Activated CD8-positive, alpha-beta memory T cell treated with anti-CD3 and anti-CD28 coated beads for 48 hours (primary cell): Measurements from ENCODE around the gene CDH4.
"Not testable (repeated sequence)": the region's sequence is repeated elsewhere in the genome, so short reads cannot be mapped to it uniquely, and the experiment has no call there.

Experiments
- DNase-seq, 3 experiments: peaks; one replicate each; pipeline ENCODE4 v3.0.0-alpha.2; 2020; ENCODE audit warnings: low read depth in 2 of 3, low spot score in 2 of 3

The CDH4 gene

DNA sequence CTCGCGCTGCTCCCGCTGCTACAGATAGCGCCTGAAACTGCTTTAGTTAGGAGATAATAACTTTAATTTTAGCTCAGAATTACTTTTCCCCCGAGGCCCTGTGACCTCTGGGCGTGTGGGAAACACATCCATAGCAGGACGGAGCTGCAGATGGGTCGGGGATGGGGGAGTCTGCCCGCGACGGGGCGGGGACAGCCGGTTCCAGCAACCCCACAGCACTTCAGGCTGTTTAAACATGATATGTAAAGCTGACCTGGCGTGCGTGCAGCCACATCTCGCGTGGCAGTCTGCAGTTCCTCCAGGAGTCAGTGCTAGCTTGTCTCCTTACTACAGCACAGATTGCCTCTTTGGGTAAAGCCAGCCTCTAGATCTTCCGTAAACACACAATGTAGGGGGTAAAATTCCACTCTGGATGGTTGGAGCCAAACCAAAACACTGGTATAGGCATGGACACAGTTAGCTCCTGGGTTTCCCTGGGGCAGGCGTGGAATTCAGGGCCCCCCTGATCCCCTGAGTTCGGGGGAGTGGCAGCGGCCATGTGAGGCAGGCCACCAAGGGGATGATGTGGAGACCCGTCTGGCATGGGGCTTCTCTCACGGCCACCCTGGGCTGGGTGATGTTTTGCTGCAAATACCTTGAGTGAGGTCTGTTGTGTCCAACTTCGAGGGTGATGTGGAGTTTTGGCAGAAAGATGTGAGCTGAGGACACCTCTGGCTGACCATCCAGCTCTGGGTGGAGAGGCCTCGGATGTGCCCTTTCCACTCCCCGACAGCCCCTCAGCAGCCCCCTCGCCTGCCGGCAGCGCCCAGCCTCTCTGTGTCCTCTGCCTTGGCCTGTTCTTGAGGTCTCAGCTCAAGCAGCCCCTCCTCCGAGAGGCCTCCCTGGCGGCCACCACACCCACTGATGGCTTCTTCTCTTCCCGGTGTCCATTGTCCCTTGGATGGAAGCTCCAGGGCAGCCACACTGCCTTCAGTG is 599.2 kb downstream of the CDH4 start:
- no peak for DNase-seq

DNA sequence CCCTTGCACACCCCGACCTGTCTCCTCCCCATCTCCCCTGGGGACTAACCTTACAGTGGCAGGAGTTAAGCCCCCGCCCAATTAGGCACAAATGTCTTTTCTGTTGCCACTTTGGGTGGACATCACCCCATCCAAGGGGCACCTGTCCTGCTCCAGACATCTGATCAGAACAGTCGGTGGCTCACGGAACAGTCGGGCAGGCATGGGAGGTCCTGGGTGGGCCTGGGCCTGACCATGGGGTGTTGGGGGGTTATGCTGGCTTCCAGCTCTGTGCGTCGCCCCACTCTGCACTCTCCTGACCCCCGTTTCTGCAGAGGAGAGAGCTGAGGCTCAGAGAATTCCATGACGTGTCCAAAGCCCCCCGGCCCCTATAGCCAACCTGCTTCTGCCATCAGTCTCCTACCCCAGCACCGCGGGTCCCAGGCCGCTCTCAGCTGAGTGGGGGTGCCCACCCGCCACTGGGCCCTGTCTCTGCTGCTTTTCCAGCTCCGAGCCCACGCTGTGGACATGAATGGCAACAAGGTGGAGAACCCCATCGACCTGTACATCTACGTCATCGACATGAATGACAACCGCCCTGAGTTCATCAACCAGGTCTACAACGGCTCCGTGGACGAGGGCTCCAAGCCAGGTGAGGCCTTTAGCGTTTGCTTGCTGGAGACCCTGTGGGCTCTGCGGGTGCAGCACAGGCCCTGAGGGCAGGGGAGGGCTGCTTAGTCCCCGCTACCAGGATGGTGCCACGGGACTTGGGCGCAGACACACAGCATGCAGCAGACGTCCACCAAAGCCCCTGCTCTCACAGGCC is 600.4 kb downstream of the CDH4 start:
- no peak for DNase-seq

DNA sequence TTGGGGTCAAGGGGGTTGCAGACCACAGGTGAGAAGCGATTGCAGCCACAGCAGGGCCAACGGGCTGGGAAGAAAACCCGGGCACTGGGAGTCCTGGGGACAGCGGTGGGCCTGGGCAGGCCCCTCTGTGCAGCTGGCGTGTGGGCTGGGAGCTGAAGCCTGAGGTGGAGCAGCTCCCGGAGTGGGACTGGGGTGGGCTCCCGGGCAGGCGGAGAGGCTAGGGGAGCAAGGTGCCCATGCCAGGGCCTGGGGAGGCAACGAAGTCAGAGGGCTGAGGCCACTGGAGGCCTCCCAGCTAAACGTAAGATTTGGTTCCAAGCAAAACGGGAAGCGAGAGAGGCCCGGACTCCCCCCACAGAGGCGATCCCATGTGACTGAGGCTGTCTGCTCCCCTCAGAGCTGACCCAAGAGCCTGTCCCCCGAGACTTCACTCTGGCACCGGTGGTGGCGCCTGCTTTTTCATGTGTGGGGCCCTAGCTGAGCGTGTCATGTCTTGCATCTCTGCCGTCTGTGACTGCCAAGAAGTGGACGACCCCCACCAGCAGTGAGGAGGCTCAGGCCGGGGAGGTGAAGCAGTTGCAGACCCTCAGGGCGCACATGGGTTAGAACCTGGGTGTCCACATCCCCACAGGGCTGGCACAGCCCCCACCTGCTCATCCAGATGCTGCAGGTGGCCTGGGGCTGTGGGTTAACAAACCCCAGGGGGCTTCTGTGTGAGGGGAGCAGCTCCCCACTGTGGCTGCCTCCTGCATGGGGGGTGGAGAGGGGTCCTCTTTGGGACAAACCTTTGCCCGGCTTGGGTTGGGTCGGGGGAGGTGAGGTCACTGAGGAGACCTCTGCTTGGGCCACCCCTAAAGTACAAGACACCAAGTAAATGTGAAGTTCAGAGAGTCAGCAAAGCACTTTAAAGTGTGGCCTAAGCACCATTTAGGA is 601.3 kb downstream of the CDH4 start:
- DNase-seq, result no peak

- not testable (repeated sequence) for DNase-seq
These were observed 602.5 kb downstream of the CDH4 start for GRCh38 chr20:61854538-61854937.

- no peak for DNase-seq
These were observed 603.2 kb downstream of the CDH4 start for GRCh38 chr20:61855286-61855685.

DNA sequence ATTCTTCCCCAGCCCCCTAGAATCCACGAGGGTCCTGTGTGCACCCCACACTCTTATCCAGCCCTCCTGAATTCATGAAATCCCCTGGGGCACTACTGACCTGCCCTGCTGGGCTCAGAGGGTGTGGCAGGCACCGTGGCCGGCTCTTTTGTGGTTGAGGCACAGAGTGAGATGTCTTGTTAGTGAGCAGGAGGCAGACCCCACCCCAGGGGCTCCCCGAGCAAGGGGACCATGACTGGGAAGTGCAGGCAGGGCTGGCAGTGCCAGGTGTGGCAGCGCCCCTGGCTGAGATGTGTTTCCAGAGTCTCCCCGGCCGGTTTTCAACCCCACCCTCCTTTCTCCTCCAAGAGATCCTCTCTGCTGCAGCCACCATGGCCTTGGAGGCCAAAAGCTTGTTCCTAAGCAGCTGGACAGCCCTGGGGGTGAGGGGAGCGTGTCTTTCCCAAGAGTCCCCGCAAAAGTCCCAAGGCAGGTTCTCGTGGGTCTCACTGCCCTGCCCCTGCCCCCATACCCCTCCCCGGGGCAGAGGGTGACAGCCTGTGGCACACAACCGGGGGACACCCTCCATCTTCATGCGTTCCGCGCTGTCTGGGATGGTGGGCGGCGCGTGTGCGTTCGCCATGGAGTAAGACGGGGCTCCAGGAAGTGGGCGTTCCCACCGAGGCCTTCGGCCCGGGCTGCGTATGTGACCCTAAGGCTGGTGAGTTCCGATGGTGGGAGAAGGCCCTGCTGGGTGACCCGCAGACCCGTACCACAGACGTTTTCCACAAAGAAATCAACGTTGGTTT is 604.8 kb downstream of the CDH4 start:
- no peak for DNase-seq

GRCh38 chr20:61857414-61857775 is 605.3 kb downstream of the CDH4 start:
- DNase-seq, result no peak

DNA sequence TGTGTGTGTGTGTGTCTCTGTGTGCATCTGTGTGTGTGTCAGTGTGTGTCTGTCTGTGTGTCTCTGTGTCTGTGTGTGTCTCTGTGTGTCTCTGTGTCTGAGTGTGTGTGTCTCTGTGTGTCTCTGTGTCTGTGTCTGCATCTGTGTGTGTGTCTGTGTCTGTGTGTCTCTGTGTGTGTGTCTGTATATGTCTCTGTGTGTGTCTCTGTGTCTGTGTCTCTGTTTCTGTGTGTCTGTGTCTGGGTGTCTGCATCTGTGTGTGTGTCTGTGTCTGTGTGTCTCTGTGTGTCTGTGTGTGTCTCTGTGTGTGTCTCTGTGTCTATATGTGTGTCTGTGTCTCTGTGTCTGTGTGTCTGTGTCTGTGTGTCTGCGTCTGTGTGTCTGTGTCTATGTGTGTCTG is 605.8 kb downstream of the CDH4 start:
- DNase-seq, result no peak

DNA sequence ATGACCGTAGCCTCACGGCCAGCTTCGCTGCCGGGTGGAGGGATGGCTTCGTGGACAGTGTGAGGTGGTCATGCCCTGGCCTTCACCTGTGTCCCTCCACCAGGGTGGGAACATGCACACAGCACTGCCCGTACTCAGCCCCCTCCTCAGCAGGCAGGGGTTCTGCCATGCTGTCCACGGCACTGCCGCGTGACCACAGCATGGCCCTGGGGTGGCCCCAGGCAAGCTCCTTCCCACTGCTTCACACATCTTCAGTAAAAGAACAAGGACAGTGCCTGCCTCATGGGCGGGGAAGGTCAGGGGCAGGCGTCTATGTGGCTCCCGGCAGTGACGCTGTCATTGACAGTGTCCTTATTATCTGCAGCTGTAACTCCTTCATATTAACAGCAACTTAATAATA is 607.7 kb downstream of the CDH4 start:
- DNase-seq, result no peak

- no peak for DNase-seq
These were observed 608.4 kb downstream of the CDH4 start for GRCh38 chr20:61860260-61860987.

DNA sequence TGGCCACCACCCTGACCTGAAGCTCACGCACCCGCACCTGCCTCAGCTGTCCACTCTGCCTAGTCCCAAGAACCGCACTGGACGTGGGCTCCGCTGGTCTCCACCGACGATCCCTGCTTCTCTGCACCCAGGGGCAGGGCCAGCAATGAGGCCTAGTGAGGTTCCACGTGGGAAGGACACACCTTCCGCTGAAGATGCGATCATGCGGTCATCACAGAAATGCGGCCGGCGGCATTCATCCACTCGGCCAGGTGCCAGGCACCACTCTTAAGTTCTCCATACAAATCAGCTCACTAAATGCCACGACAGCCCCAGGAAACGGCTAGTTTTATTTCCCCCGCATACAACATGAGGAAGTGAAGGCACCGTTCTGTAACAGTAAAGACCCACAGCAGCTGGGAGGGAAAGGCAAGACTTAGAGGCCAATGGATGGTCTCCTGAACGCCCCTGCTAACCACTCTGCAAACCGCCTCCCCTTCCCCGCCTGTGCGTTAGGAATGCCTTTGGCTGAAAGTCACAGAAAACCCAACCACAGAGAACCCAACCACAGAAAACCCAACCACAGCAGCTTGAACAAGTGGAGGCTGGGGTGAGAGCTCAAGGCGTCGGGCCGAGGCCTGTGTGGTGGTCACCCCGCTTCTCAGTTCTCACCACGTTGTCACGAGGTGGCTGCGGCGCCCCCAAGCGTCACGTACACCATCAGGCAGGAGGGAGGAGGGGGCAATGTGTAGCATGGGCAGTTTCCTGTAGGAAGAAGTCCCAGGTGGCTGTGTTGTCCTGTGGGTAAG is 609.2 kb downstream of the CDH4 start:
- DNase-seq, result no peak

DNA sequence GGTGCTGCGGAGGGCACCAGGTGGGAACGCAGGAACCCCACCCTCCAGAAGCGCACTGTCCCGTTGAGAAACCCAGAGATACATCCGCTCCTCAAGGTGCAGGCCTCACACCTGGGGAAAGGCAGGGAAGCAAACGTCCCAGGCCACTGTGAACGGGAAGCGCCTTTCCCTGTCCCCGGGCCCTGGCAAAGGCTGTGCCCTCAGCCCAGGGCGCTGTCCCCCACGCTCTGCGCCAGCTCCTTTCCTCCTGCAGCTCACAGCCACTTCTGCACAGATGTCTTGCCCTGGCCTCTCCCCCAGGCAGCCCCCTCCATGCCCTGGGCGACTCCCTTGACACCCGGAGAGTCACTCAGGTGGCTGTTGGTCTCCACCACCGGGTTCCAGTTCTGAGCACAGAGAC is 609.8 kb downstream of the CDH4 start:
- no peak for DNase-seq

DNA sequence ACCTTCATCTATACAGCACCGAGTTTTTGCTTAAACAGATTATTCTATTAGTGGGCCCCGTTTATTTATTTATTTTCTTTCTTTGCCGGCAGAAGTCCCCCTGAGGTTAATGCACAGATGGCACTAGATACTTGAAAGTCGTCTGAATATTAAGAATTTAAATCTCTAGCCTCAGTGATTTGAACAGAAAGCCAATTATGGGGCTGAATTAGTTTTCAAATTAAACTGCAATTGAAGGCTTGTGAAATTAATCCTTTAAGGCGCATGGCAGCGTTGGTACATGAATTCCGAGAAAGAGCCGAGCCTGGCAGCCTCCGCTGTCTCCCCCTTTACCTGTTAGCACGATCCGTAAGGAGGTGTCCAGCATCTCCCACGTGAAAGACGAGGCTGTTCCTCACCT is 610.8 kb downstream of the CDH4 start:
- no peak for DNase-seq

DNA sequence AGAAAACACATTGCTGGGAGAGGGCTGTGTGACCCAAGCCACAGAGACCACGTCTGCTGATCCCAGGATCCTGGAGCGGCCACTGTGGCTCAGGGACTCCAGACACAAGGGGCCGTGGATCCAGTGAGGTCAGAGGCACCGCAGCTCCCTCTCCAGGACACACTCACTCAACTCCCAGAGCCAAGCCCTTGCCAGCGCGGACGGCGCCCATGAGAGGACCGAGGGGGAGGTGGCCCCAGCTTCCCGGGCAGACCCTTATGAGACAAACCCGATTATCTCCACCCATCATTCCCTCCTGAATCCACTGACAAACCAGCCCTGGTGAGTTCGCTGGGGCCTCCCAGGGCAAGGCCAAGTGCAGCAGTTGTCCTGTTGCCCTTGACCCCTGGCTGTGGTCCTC is 612.4 kb downstream of the CDH4 start:
- no peak for DNase-seq

DNA sequence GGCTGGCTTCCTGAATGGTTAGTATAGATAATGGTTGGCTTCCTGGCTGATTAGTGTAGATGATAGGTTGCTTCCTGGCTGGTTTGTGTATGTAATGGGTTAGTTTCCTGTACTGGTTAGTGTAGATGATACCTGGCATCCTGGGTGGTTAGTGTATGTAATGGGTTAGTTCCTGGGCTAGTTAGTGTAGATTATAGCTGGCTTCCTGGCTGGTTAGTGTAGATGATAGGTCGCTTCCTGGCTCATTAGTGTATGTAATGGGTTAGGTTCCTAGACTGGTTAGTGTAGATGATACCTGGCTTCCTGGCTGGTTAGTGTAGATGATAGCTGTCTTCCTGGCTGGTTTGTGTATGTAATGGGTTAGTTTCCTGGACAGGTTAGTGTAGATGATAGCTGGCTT is 613.3 kb downstream of the CDH4 start:
- no peak for DNase-seq

GRCh38 chr20:61866165-61866564 is 614.1 kb downstream of the CDH4 start:
- DNase-seq, result no peak

- DNase-seq, result no peak
These were observed 615.9 kb downstream of the CDH4 start for GRCh38 chr20:61868006-61868405.

DNA sequence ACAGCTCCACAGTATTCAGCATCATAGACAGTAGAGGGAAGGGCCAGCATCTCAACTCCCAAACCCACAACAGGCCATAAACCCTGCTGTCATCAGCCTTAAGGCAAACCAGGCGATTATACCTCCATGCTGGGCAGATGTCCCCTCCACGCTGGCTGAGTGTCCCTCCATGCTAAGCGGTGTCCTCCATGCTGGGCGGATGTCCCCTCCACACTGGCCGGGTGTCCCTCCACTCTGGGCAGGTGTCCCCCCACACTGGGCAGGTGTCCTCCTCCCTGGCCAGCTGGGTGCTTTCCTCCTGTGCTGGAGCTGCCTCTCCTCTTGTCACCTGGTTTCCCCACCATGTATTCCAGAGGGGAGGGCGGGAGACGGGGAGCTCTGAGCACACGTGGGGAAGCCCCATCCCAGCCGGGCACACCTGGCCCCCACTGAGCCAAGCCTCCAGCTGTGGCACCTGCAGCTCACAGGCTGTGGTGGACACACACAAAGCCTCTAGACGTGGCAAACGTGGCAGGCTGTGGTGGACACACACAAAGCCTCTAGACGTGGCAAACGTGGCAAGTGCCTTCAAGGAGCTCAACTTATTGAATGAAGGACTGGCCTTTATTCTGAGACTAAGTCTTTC is 616.5 kb downstream of the CDH4 start:
- no peak for DNase-seq
